ENCODE data around the gene LINC01488.

DNA sequence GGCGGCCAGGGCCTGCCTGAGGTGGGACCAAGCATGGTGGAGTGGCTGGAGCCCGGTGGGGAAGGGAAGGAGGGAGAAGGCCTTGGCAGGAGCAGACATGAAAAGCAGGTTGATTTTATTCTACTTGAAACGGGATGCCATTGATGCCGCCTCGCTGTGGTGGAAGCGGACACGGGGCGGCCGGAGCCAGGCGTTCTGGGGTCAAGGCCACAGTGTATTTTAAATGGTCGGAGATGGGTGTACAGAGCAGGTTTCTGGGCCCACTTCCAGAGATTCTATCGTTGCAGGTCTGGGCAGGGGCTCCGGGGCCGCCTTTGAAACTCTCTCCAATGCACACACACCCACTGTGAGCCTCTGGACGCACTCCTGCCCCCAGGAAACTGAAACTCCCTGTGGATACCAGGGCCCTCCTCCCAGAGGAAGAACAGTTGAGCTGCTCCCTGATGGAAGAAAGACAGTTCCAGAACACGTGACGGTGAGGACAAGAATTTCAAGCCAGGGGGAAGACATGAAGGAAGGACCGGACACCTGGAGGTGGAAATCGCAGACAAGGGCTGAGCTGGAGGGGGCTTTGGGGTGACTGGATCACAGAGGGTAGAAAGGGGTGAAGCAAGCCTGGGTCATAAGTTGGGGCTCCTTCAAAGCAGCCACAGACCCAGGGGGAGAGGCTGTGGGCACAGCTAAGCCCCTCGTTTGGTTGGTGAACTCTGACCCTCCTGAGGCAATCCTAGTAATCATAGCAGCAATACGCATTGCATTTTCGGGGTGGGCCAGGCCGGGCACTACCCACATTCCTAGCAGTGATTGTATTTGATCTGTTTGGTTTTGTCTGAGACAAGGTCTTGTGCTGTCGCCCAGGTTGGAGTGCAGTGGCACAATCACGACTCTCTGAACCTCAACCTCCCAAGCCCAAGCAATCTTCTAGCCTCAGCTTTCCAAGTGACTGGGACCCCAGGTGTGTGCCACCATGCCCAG, 12.3 kb upstream of the LINC01488 start:
- TF ChIP-seq, protein P1, sequence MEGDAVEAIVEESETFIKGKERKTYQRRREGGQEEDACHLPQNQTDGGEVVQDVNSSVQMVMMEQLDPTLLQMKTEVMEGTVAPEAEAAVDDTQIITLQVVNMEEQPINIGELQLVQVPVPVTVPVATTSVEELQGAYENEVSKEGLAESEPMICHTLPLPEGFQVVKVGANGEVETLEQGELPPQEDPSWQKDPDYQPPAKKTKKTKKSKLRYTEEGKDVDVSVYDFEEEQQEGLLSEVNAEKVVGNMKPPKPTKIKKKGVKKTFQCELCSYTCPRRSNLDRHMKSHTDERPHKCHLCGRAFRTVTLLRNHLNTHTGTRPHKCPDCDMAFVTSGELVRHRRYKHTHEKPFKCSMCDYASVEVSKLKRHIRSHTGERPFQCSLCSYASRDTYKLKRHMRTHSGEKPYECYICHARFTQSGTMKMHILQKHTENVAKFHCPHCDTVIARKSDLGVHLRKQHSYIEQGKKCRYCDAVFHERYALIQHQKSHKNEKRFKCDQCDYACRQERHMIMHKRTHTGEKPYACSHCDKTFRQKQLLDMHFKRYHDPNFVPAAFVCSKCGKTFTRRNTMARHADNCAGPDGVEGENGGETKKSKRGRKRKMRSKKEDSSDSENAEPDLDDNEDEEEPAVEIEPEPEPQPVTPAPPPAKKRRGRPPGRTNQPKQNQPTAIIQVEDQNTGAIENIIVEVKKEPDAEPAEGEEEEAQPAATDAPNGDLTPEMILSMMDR (IDR thresholded peaks at IDR 0.05): no peak
- no peak for TF ChIP-seq EP300 (IDR thresholded peaks at IDR 0.05)
- no peak for TF ChIP-seq POLR2A (IDR thresholded peaks at IDR 0.05)

Data from ovary (tissue), 3 donors.